ENCODE measurements around the gene CDH4. TPM values are rescaled to one million over a fixed set of nuclear protein-coding genes. Genes with fewer than 3 reads are reported as not detected.
A peak's percentile ranks its signal among the peaks of the same experiment; 100 is the strongest.

The CDH4 gene
- total and polyA plus RNA-seq, 2 of the 13 experiments (the other 11 are each of a cell fraction or from before 2014, with no cell fraction given), result not detected

- DNase-seq (ENCODE audit: low spot score) (no peak), ATAC-seq (no peak), FAIRE-seq (no peak)
- Histone ChIP-seq H3K36me3 (replicated peaks in 1 of 2; ENCODE audit: control insufficient read depth in 1 of 2, insufficient read depth in 2 of 2, low read length in 2 of 2) (no peaks in the 10 kb centered on the region), H3K4me1 (ENCODE audit: insufficient read depth, low read length) (no peaks in the 10 kb centered on the region), H2AFZ (ENCODE audit: low read length) (no peak overlapping the region), H3K4me3 (replicated peaks in 1 of 3; ENCODE audit: insufficient read depth in 1 of 3, low read depth in 2 of 3, low read length in 3 of 3) (no peak overlapping the region), H3K27me3 (ENCODE audit: control insufficient read depth in 1 of 2, insufficient read depth in 2 of 2, low read length in 2 of 2) (peaks cover 16 to 39% of the 10 kb centered on the region in 2 experiments), H3K9ac (ENCODE audit: insufficient read depth, low read depth, low read length) (no peak overlapping the region), H3K79me2 (ENCODE audit: insufficient read depth, low read length) (no peaks in the 10 kb centered on the region), H3K4me2 (ENCODE audit: low read depth, low read length) (no peak overlapping the region), H3K27ac (ENCODE audit: extremely low read length, insufficient read depth, low read length) (no peak overlapping the region), H4K20me1 (ENCODE audit: insufficient read depth, low read length) (no peaks in the 10 kb centered on the region), H3K9me3 (ENCODE audit: low read length) (peaks cover 2% of the 10 kb centered on the region; the same call in 1 of the 2 replicates)
- in situ Hi-C loops (cut with HindIII; ENCODE audit: extremely low pct_ligation_motif_present, low pct_unique_long_range_greater_than_20kb), result no loop called here
- 25% methylated on average over 7 of the region's 8 CpGs for WGBS (ENCODE audit: low lambda C conversion rate)
- TF ChIP-seq ZHX1 (CRISPR knock-in tag; IDR thresholded peaks at IDR 0.05; ENCODE audit: low read depth) (no peak), ZNF768 (CRISPR knock-in tag; IDR thresholded peaks at IDR 0.05) (peak; percentile 62; the same call in 1 of the 2 replicates), ZNF407 (CRISPR knock-in tag; IDR thresholded peaks at IDR 0.05; ENCODE audit: not compliant biosample characterization) (no peak)
- BruUV-seq (replicated peaks), result no TSS peak
- CTCF ChIA-PET (ENCODE audit: low intra/inter-chr PET ratio, low total read pairs), result no interaction called here
- intact Hi-C loops (cut with micrococcal nuclease; ENCODE audit: unreplicated experiment), result no loop called here
- POLR2A ChIA-PET, result no interaction called here
Measured at GRCh38 chr20:61710108-61710507, 458.0 kb downstream of the CDH4 start.

Data from HepG2 (cell line).